GM18858 (cell line): ENCODE measurements around the gene GPX7.

ENCODE experiments used
- ATAC-seq: cut with Tn5 transposase; IDR thresholded peaks from one replicate; pipeline ENCODE4 v1.9.1; 2021; ENCODE audit not compliant: unreplicated experiment

Gene GPX7

DNA sequence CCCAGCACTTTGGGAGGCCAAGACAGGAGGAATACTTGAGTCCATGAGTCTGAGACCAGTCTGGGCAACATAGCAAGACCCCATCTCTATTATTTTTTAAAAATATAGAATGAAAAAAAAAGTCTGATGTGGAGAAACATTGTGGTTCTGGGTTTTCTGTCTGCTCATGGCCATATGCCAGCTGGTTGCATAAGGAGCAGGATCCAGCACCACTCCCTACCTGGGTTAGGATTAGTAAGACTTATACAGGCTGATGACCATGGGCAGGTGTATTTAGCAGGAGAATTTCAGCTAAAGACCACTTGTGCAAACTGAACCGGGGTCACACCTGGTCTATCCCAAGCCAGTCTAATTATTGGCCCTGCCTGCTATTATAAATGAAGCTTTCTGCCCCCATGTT lies 16.7 kb upstream of the GPX7 start:
- ATAC-seq = no peak

GRCh38 chr1:52588027-52588426 lies 14.1 kb upstream of the GPX7 start:
- no peak for ATAC-seq

DNA sequence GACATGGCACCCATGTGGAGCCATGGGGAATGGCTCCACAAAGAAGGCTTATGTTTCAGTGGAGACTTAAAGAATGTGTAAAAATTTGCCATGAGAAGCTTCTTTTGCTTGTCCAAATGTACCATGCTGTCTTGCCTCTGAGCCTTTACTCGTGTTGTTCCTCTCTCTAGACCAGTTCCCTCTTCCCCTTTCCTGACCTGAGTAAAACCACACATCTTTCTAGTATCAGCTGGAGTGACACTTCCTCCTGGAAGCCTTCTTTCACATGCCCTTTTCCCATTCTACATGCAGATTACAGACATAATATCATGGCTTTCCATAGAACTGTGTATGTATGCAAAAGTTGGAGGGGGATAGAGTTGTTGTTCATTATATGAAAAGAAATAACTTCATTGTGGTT lies 13.6 kb upstream of the GPX7 start:
- no peak for ATAC-seq

DNA sequence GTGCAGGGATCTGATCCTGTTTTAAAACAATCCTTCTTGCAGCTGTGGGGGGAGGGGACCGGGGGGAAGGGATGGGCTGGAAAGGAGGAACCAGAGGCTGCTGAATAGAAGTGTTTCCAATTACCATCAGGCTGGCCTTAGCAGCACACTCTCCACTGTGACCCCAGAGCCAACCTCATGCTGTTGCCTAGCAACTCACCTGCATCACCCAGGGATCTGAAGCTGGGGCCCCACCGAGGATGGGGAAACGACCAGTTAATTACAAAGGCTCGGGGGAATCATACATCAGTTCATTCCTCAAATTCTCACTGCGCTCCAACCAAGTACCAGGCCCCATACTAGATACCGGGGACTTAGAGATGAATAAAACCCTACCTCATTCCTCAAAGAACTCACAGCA lies 11.9 kb upstream of the GPX7 start:
- no peak for ATAC-seq

DNA sequence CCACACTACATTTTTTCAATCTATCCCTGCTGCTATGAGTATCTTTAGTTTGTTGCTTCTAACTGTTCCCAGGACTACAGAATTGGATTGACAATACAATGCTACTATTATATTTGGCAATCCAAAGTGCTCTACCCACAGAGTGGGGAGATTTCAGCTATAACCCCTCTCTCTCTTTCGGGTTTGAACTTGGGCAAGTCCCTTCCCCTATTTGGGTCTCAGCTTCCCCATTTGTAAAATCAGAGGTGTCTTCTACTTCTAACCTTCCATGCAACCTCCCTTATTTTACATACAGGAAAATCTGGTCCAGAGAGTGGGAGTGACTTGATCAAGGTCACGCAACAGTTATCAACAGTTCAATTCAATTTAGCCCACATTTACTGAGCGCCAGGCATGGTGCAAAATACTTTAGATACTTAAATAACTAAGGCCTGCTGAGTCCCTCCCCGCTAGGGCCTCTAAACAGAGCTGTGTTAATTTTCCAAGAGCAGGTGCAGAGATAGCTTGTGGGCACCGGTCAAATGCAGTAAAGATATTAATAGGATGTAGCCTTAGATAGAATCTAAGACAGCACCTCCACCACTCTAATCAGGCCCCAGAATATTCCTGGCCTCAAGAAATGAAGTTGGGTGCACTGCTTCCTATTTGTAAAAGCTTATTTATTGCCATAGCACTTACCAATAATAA lies 9.4 kb upstream of the GPX7 start:
- ATAC-seq = no peak

- ATAC-seq = no peak
Measured at GRCh38 chr1:52593495-52593894, 8.7 kb upstream of the GPX7 start.

- ATAC-seq = no peak
Measured at GRCh38 chr1:52595061-52595460, 7.1 kb upstream of the GPX7 start.

DNA sequence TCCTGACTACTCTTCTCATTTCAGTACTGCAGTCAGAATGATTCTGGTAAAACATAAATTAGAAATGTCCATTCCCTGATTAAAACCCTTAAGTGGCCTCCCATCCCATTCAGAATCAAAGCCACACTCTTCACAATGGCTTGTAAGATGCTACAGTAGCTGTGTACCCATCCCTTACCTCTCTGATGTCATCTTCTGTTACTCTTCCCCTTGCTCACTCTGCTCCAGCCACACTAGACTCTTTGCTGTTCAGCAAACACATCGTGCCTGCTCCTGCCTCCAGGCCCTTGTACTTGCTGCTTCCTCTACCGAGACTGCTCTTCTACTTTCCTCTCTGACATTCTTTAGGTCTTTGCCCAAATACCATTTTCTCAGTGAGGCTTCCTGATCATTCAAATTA lies 4.3 kb upstream of the GPX7 start:
- no peak for ATAC-seq

DNA sequence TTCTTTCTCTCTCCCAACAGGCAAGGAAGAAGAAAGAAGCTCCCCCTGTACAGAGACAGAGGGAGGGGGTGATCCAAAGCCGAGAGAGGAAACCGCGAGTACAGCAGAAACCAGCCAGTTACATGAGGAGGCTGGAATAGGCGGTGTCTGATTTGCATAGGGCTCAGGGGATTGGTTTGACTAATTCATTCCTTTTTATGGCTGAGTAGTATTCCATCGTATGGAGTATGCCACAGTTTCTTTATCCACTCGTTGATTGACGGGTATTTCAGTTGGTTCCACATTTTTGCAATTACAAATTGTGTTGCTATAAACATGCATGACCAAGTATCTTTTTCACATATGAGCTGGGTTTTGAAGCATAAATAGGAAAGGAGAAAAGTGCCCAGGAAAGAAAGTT lies 3.4 kb upstream of the GPX7 start:
- no peak for ATAC-seq

- ATAC-seq = no peak
Measured at GRCh38 chr1:52599236-52599635, 2.9 kb upstream of the GPX7 start.

GRCh38 chr1:52600533-52601179 lies 1.5 kb upstream of the GPX7 start:
- no peak for ATAC-seq

GRCh38 chr1:52601519-52601918 lies 652 bp upstream of the GPX7 start:
- ATAC-seq = no peak

DNA sequence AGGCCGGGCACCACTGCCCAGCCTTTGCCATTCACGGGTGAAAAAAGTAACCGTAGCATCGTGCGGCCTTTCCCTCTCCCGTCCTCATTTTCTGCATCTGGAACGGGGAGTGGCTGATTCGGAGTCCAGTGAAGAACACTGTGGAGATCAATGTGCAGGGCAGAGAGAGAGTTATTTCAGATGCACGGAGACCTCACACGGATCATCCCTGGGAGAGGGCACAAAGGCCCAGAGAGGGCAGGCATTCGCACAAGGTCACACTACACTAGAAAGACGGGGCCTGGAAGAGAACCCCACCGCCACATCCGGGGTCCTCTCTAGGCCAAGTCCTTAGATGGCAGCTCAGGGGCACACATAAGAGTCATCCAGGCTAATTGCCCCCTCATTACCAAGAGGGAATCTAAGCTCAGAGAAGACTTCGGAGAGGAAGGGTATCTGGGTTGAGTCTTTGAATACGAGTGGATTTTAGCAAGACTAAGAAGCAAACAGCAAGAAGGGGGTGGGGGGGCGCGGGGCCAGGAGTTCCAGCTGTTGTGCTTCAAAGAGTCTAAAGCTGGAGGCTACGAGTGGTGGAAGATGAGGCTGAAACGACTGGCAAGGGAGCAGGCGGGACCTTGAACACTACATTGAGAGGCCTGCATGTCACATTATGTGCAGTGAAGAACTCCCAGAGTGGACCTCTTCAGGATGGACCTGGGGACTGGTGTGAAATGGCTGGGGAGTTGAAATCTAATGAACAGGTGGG lies 857 bp downstream of the GPX7 start:
- ATAC-seq = no peak

DNA sequence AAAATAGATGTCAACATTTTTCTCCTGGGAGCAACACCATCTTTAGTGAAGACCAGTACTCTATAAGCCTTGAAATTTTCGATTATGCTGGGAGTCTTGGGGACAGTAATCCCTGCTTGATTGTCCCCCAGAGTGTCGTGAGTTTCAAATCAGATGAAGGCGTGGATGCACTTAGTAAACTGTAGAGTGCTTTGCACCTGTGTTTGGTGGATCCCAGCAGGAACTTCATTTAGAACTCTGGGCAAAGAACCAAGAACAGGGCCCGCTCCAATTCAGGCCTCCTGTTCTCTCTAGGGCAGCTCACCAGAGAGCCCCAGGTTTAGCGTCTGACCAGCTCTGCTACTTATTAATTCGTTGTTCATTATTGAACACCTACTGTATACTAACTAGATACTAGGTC lies 1.5 kb downstream of the GPX7 start:
- no peak for ATAC-seq

DNA sequence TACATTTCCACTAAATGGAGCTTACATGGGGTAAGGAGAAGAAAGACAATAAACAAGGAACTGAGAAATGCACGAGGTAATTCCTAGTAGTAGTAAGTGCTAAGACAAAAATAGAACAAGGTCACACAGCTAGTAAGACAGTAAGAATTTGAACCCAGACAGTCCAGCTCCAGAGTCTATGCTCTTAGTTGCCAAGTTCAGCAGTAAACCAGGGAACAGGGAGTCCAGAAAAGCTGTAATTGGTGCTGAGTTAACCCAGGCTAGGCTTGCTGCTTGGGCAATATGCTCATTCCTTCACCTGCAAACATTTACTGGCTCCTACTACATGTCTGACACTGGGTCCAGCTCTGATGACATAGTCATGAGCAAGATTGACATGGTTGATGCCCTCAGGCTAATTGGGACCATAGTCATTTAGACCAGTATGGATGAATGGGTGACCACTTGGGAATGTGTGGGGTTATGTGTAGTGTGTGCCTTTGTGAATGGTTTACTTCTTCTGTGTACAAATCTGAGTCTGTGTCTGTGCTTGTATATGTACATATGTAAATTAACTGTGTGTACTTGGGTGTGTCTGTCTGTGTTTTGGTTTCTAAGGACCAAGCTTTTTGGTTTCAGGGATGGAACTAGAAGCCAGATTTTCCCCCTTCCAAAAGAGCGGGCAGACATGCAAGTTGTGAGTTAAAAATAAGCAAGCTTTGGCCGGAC lies 2.0 kb downstream of the GPX7 start:
- no peak for ATAC-seq

DNA sequence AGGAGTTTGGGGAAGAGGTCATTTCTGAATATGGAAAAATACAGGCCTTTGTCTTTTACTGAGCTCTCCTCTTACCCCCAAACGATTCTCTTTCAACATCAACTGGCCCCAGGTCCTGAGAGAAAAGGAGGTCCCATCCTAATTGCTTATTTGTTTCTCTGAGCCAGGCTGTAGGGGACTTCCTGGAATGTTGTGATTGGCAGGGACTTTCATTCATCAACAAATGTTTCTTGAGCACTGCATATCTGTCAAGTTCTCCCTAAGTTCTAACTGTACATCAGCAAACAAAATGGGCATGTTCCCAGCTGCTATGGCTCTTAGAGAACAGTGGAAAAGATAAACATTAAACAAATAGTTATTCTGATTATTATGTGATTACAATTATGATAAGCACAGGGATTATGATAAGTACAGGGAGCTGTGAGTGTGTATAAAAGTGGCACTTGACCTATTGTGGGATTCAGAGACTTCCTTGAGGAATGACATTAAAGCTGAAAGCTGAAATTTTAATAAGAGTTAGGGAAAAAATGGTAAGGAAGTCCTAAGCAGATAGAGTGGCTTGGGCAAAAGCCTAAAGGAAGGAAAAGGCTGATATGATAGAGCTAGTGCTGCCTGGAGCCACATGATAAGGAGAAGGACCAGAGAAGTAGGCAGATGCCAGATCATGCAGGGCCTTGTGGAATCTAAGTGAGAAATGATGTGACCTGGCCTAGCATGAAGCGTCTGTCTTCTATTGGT lies 11.6 kb downstream of the GPX7 start:
- ATAC-seq = no peak

- no peak for ATAC-seq
Measured at GRCh38 chr1:52614671-52615070, 12.5 kb downstream of the GPX7 start.

GRCh38 chr1:52615489-52616042 lies 13.4 kb downstream of the GPX7 start:
- ATAC-seq = no peak

DNA sequence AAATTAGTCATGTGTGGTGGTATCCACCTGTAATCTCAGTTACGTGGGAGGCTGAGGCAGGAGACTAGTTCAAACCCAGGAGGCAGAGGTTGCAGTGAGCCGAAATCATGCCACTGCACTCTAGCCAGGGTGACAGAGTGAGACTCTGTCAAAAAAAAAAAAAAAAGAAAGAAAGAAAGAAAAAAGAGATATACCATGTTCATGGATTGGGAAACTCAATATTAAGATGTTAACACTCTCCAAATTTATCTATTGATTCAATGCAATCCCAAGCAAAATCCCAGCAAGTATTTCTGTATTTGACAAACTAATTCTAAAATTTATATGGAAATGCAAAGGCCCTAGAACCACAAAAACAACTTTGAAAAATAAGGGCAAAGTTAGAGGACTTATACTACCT lies 19.8 kb downstream of the GPX7 start:
- ATAC-seq = no peak

DNA sequence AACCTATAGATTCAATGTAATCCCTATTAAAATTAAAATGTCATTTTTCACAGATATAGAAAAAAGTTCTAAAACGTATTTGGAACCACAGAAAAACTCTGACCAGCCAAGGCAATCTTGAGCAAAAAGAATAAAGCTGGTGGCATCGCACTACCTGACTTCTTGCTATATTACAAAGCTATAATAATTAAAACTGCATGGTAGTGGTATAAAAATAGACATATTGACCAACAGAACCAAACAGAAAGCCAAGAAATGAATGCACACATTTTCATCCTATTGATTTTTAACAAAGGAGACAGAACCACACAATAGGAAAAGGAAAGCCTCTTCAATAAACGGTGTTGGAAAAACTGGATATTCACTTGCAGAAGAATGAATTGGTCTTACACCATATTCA lies 21.6 kb downstream of the GPX7 start:
- ATAC-seq = no peak

GRCh38 chr1:52627028-52627427 lies 24.9 kb downstream of the GPX7 start:
- ATAC-seq = no peak
